Parietal lobe (tissue), 2 donors: ENCODE measurements around the gene ALOXE3. TPM values are rescaled to one million over a fixed set of nuclear protein-coding genes. Genes with fewer than 3 reads are reported as not detected.

Source experiments
- small RNA-seq: library from RNA; depleted of rRNA; stranded (forward); fragments of <200 nt; gene quantifications from one replicate; pipeline ENCODE3, GENCODE V24; 2014; ENCODE audit warnings: low replicate concordance
- total RNA-seq: library from RNA; depleted of rRNA; stranded (reverse); fragments of >200 nt; gene quantifications from one replicate; pipeline ENCODE4 v1.2.3, GENCODE V29; 2014

The ALOXE3 gene
- 0.63 TPM for total RNA-seq

GRCh38 chr17:8117980-8118768 lies at the start of gene ALOXE3:
ALOXE3 (minus strand) TSS chr17:8118514; CDS start chr17:8117990, 524 bp downstream.

GRCh38 chr17:8162233-8162996 lies 44.1 kb upstream of the ALOXE3 start, which contains the start of gene VAMP2:
VAMP2 (minus strand) TSS chr17:8162948; CDS start chr17:8162879, 69 bp downstream.

GRCh38 chr17:8152112-8152775 lies 33.9 kb upstream of the ALOXE3 start, which contains the start of gene PER1:
PER1 (minus strand) TSS chr17:8152404; CDS start chr17:8150706, 1,698 bp downstream.

DNA sequence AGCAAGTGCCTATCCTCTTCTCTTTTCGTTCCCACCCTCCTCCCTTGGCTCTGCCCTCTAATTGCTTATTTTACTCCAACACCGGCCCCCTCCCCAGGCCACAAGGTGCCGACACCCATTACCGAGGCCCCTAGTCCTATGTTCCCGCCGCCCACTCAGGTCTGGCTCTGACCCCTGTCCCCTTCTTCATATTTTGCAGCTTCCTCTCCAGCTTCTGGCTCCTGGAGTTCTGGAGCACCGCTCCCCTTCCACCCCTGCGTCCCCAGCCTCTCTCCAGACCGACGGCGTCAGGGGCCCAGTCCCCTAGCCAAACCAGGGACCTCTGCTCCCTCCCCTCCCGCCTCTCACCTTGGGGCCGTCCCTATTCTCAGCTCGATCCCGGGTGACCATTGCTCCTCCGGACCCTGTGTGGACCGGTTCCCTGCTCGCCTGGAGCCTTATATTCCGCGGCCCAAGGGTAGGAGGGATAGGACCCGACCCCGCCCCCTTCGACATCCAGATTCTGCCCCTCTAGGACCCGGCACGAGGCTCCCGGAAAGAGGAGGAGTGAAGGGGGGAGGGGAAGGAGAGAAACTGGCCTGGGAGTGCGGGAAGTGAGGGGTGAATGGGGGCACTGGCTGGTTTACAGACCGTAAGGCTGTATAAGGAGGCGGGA lies 5.5 kb upstream of the ALOXE3 start, which contains the start of gene HES7:
Gene HES7, minus strand, starts transcription at position 412 of the 655 bp plus-strand sequence. Its CDS starts 22 bp downstream, at position 390.

GRCh38 chr17:8087075-8087951 lies 31.0 kb downstream of the ALOXE3 start, which contains the start of gene ALOX12B:
ALOX12B (minus strand) TSS chr17:8087716; CDS start chr17:8087442, 274 bp downstream.

Small RNAs within 50 kb of the gene (small RNA-seq; reads per million reads assigned to genes)
- not detected for gene MIR4314

Other genes starting within 250 kb of the ALOXE3 start
- 496 TPM for gene CHD3, start 229.7 kb downstream of the ALOXE3 start, total RNA-seq
- gene RNF227, start 202.2 kb downstream of the ALOXE3 start, total RNA-seq = 7.5 TPM
- gene KCNAB3, start 188.7 kb downstream of the ALOXE3 start, total RNA-seq = 7.5 TPM
- 32.2 TPM for gene TRAPPC1, start 186.6 kb downstream of the ALOXE3 start, total RNA-seq
- gene CNTROB, start 186.3 kb downstream of the ALOXE3 start, total RNA-seq = 46.0 TPM
- not detected for gene GUCY2D, start 115.9 kb downstream of the ALOXE3 start, total RNA-seq
- not detected for gene ALOX15B, start 79.5 kb downstream of the ALOXE3 start, total RNA-seq
- gene ALOX12B, start 30.8 kb downstream of the ALOXE3 start, total RNA-seq = 0.63 TPM
- 1.9 TPM for gene HES7, start 5.6 kb upstream of the ALOXE3 start, total RNA-seq
- gene PER1, start 33.9 kb upstream of the ALOXE3 start, total RNA-seq = 16.6 TPM
- 40.7 TPM for gene VAMP2, start 44.4 kb upstream of the ALOXE3 start, total RNA-seq
- gene TMEM107, start 57.9 kb upstream of the ALOXE3 start, total RNA-seq = 17.5 TPM
- 4.1 TPM for gene BORCS6, start 71.7 kb upstream of the ALOXE3 start, total RNA-seq
- gene AURKB, start 92.1 kb upstream of the ALOXE3 start, total RNA-seq = 10.0 TPM
- gene CTC1, start 129.5 kb upstream of the ALOXE3 start, total RNA-seq = 36.0 TPM
- 35.1 TPM for gene PFAS, start 130.8 kb upstream of the ALOXE3 start, total RNA-seq
- 5.6 TPM for gene RANGRF, start 170.2 kb upstream of the ALOXE3 start, total RNA-seq
- 0.31 TPM for gene SLC25A35, start 176.9 kb upstream of the ALOXE3 start, total RNA-seq
- 0.63 TPM for gene ARHGEF15, start 191.7 kb upstream of the ALOXE3 start, total RNA-seq
- gene ODF4, start 221.3 kb upstream of the ALOXE3 start, total RNA-seq = not detected